Suprapubic skin (tissue), 4 donors: ENCODE data around the gene MAP3K4.

Source experiments
- CTCF ChIP-seq, 2 donors: fragments of 200-600 bp in 1 of 2; fragments of 450-650 bp in 1 of 2; sonication (generic) in 1 of 2; IDR thresholded peaks; one replicate each; pipeline ENCODE4 v1.5.1; 2016 to 2019; ENCODE audit warnings: antibody characterized with exemption in 2 of 2, mild to moderate bottlenecking in 1 of 2, moderate library complexity in 1 of 2
- POLR2A ChIP-seq, 2 donors: fragments of 450-650 bp; IDR thresholded peaks; one replicate each; pipeline ENCODE4 v1.6.1; 2017; ENCODE audit warnings: antibody characterized with exemption in 2 of 2, mild to moderate bottlenecking in 2 of 2, moderate library complexity in 2 of 2
- POLR2AphosphoS5 ChIP-seq, 3 donors: sonication (generic); formaldehyde crosslinking; IDR thresholded peaks; one replicate each; pipeline ENCODE4 v1.6.1; 2017; ENCODE audit warnings: antibody characterized with exemption in 3 of 3

- no peak for TF ChIP-seq CTCF (IDR thresholded peaks at IDR 0.05)
- TF ChIP-seq POLR2A (IDR thresholded peaks at IDR 0.05): no peak
- no peak for TF ChIP-seq POLR2AphosphoS5 (IDR thresholded peaks at IDR 0.05)
Measured at GRCh38 chr6:161050134-161050765, 58.7 kb downstream of the MAP3K4 start.
